RWPE2 (cell line): Measurements from ENCODE around the gene STT3B.
A peak's percentile ranks its signal among the peaks of the same experiment; 100 is the strongest.

ENCODE experiments used
- ATAC-seq: fragments of 200-7000 bp; cut with Tn5 transposase; 3 replicates; pipeline ENCODE4 v1.9.1; 2021; ENCODE audit warnings: low read depth
- DNase-seq: peaks from one replicate; pipeline ENCODE4 v3.0.0-alpha.2; 2020; ENCODE audit warnings: low spot score
- H3K27ac ChIP-seq: fragments of 450-650 bp; 2 replicates; pipeline ENCODE4 v1.5.1; 2017; ENCODE audit warnings: mild to moderate bottlenecking; ENCODE audit not compliant: poor library complexity, severe bottlenecking
- H3K27me3 ChIP-seq: fragments of 250-450 bp; sonication (Bioruptor Pico); 2 replicates; pipeline ENCODE4 v1.5.1; 2021; ENCODE audit warnings: mild to moderate bottlenecking, moderate library complexity; ENCODE audit not compliant: insufficient read depth, poor library complexity, severe bottlenecking
- H3K36me3 ChIP-seq: fragments of 250-450 bp; sonication (Bioruptor Pico); 2 replicates; pipeline ENCODE4 v1.5.1; 2020; ENCODE audit warnings: low read depth, mild to moderate bottlenecking, moderate library complexity
- H3K4me1 ChIP-seq: fragments of 250-450 bp; sonication (Bioruptor Pico); 2 replicates; pipeline ENCODE4 v1.5.1; 2021; ENCODE audit warnings: mild to moderate bottlenecking, moderate library complexity; ENCODE audit not compliant: insufficient read depth, poor library complexity, severe bottlenecking
- H3K4me3 ChIP-seq: fragments of 250-450 bp; sonication (Bioruptor Pico); 2 replicates; pipeline ENCODE4 v1.5.1; 2021; ENCODE audit warnings: mild to moderate bottlenecking, moderate library complexity; ENCODE audit not compliant: severe bottlenecking
- H3K9me3 ChIP-seq: fragments of 250-450 bp; sonication (Bioruptor Pico); 2 replicates; pipeline ENCODE4 v1.5.1; 2021; ENCODE audit warnings: mild to moderate bottlenecking, moderate library complexity; ENCODE audit not compliant: severe bottlenecking
- TF ChIP-seq, protein P1 (sequence below): fragments of 450-650 bp; IDR thresholded peaks from one replicate; pipeline ENCODE4 v1.5.1; 2017; ENCODE audit warnings: mild to moderate bottlenecking, moderate library complexity; ENCODE audit not compliant: poor library complexity, severe bottlenecking

Gene STT3B

DNA sequence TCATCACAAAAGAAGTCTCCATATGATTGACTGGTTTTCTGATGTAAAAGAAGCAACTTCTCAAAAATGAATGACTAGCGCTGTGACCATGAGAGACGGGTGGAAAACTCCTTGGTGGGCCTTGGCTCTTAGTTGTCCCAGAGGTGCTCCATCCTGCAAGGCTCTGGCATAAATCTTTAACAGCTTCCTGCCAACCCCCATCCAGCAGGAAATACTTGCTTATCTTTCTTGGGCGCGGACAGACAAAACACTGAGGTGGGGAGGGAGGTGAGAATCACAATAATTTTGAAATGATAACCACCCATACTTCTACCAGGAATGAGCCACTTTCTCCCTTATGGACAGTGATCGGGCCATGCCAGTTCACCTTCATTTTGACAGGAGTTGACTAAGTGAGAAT lies 128.6 kb downstream of the STT3B start:
- H3K27me3 ChIP-seq = no peaks in the 10 kb centered on the region
- H3K9me3 ChIP-seq = peaks cover under 1% of the 10 kb centered on the region
- ATAC-seq = no peak
- no peak overlapping the region for H3K4me3 ChIP-seq
- no peaks in the 10 kb centered on the region for H3K4me1 ChIP-seq
- peaks cover 77% of the 10 kb centered on the region for H3K36me3 ChIP-seq
- H3K27ac ChIP-seq = no peak overlapping the region
- no peak for DNase-seq
- TF ChIP-seq, protein P1, sequence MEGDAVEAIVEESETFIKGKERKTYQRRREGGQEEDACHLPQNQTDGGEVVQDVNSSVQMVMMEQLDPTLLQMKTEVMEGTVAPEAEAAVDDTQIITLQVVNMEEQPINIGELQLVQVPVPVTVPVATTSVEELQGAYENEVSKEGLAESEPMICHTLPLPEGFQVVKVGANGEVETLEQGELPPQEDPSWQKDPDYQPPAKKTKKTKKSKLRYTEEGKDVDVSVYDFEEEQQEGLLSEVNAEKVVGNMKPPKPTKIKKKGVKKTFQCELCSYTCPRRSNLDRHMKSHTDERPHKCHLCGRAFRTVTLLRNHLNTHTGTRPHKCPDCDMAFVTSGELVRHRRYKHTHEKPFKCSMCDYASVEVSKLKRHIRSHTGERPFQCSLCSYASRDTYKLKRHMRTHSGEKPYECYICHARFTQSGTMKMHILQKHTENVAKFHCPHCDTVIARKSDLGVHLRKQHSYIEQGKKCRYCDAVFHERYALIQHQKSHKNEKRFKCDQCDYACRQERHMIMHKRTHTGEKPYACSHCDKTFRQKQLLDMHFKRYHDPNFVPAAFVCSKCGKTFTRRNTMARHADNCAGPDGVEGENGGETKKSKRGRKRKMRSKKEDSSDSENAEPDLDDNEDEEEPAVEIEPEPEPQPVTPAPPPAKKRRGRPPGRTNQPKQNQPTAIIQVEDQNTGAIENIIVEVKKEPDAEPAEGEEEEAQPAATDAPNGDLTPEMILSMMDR = no peak

DNA sequence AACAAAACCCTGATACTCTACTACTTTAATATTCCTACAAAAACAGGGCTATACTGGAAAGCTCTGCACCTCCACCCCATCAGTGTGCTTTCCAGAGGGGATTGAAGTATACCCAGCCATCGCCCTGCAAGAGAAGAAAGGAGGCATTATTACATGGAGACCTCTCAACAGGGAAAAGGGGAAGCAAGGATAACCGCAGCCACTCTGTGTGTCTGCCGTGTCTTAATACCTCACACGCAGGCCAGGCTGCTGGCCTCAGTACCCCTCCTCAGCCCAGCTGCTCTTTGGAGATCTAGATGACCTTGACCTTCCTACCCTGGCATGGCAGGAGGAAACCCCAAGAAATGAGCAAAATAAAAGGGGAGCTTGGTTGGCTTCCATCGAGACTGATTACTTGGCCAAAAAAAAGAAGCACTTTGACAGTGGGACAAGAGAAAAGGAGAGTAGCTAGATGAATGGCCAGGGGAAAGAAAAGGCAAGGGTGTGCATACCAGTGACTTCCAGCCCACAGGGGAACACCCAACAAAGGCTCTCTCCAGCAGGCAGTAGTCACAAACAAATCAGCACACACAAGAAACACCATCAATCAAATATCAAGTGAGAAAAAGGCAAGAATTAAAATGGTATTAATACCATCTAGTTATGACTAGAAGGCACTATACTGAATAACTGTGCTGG lies 129.4 kb downstream of the STT3B start:
- H3K4me3 ChIP-seq = no peak overlapping the region
- no peaks in the 10 kb centered on the region for H3K9me3 ChIP-seq
- no peak overlapping the region for H3K27ac ChIP-seq
- H3K4me1 ChIP-seq = no peaks in the 10 kb centered on the region
- TF ChIP-seq, protein P1 = no peak
- peaks cover 80% of the 10 kb centered on the region for H3K36me3 ChIP-seq
- no peak for ATAC-seq
- no peaks in the 10 kb centered on the region for H3K27me3 ChIP-seq
- DNase-seq = no peak

DNA sequence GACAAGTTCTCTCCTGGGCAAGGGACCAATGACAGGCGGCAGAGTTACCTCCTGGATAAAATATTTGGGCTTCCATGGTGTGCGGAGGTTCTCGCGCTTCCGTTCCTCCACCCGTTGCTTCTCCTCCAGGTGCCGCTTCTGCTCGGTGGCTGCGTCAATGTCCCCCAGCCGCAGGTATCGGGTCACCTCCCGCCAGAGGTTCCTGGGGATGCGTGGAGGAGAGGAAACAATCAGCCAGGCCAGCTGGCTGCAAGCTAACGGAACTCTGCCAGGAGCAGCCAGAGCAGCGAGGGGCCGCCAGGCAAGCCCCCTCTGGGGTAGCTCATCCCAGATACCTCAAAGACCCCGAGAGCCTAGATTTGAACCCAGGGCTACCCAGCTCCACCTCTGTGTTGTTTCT lies 131.3 kb downstream of the STT3B start:
- Histone ChIP-seq H3K4me1 (no peaks in the 10 kb centered on the region), H3K27me3 (no peaks in the 10 kb centered on the region), H3K4me3 (no peak overlapping the region), H3K27ac (no peak overlapping the region), H3K9me3 (no peaks in the 10 kb centered on the region), H3K36me3 (peaks cover 84% of the 10 kb centered on the region)
- TF ChIP-seq, protein P1 = no peak
- ATAC-seq (no peak), DNase-seq (no peak)

DNA sequence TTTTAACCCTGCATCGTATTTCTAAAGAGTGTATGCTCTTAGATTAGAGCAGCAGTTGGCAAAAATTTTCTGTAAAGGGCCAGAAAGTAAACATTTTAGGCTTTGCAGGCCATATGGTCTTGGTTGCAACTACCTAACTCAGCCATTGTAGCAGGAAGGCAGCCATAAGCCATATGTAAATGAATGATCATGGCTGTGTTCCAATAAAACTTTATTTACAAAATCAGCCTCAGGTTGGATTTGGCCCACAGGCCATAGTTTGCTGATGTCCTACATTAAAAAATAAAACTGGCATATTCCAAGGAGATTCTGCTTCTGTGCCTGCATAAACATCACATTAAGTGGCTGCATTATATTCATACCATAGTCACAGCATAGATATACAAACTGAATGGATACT lies 134.9 kb downstream of the STT3B start:
- Histone ChIP-seq H3K27ac (no peak overlapping the region), H3K9me3 (no peaks in the 10 kb centered on the region), H3K27me3 (no peaks in the 10 kb centered on the region), H3K36me3 (peaks cover 83% of the 10 kb centered on the region), H3K4me3 (no peak overlapping the region), H3K4me1 (no peaks in the 10 kb centered on the region)
- TF ChIP-seq, protein P1 = no peak
- ATAC-seq (no peak), DNase-seq (no peak)

DNA sequence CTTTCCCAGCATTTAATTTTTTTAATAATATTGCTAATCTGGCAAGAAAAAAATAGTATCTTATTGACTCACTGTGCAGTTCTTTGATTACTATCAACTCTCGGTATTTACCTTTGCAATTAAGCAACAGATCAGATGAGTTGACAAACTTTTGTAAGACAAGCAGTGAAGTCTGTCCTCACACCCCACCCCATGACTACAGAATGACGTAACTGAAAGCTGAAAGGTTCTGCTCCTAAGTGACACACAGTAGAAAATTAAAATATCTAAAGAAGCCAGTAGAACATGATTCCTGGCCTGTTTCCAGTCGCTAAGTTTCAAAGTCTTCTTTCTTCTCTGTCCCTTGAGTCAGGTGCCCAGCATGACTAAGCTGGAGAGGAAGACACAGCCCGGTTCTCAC lies 135.5 kb downstream of the STT3B start:
- H3K4me1 ChIP-seq = no peaks in the 10 kb centered on the region
- H3K4me3 ChIP-seq = no peak overlapping the region
- H3K36me3 ChIP-seq = peaks cover 82% of the 10 kb centered on the region
- TF ChIP-seq, protein P1 = no peak
- H3K9me3 ChIP-seq = no peaks in the 10 kb centered on the region
- H3K27me3 ChIP-seq = no peaks in the 10 kb centered on the region
- DNase-seq (no peak), ATAC-seq (peak; percentile 62; the same call in 2 of the 3 replicates)
- no peak overlapping the region for H3K27ac ChIP-seq
